IMR-90 (cell line): ENCODE measurements around the gene DOK3. TPM values are rescaled to one million over a fixed set of nuclear protein-coding genes. Genes with fewer than 3 reads are reported as not detected.

Experiments
- ATAC-seq: fragments of 200-7000 bp; cut with Tn5 transposase; 2 replicates; pipeline ENCODE4 v1.9.1; 2020; ENCODE audit warnings: low read depth, mild to moderate bottlenecking, moderate library complexity
- BruUV-seq: library from RNA; stranded (reverse); fragments of 400-500 nt; replicated peaks from 2 replicates; lab custom pipeline; 2021; lab: Mats Ljungman, UMichigan
- CTCF ChIA-PET: fragments of 300-600 bp; formaldehyde crosslinking; extraction: SDS; loops from one replicate; lab custom pipeline; 2021; ENCODE audit warnings: antibody characterized with exemption; lab: Yijun Ruan, JAX
- POLR2A ChIA-PET: fragments of 300-600 bp; sonication (Branson Sonifier 250); formaldehyde crosslinking; loops from one replicate; lab custom pipeline; 2022; ENCODE audit warnings: antibody characterized with exemption; ENCODE audit not compliant: unreplicated experiment; lab: Charles Lee
- DNase-seq: peaks from one replicate; pipeline ENCODE4 v3.0.0; 2013
- H2AFZ ChIP-seq: replicated peaks from 2 replicates; pipeline ENCODE3; 2013; ENCODE audit warnings: low read length, mild to moderate bottlenecking; ENCODE audit not compliant: poor library complexity
- H2AK5ac ChIP-seq: 2 replicates; pipeline ENCODE4 v1.6.1; 2013; ENCODE audit warnings: low read depth, low read length, inconsistent platforms
- H2AK9ac ChIP-seq: replicated peaks from 2 replicates; pipeline ENCODE3; 2013; ENCODE audit warnings: mild to moderate bottlenecking, low read depth, low read length, moderate library complexity; ENCODE audit not compliant: poor library complexity
- H2BK120ac ChIP-seq: 2 replicates; pipeline ENCODE4 v1.6.1; 2013; ENCODE audit warnings: low read depth, low read length, inconsistent platforms
- H2BK15ac ChIP-seq: 3 replicates; pipeline ENCODE4 v1.6.1; 2013; ENCODE audit warnings: low read depth, low read length, inconsistent platforms
- H2BK20ac ChIP-seq: 2 replicates; pipeline ENCODE4 v1.6.1; 2013; ENCODE audit warnings: low read depth, mild to moderate bottlenecking, inconsistent platforms, low read length, moderate library complexity
- H2BK5ac ChIP-seq: 2 replicates; pipeline ENCODE4 v1.6.1; 2013; ENCODE audit warnings: mild to moderate bottlenecking, low read depth, low read length, inconsistent platforms; ENCODE audit not compliant: poor library complexity, severe bottlenecking
- H3K14ac ChIP-seq: replicated peaks from 2 replicates; pipeline ENCODE4 v1.6.1; 2013; ENCODE audit warnings: low read depth, low read length, inconsistent platforms
- H3K18ac ChIP-seq: 2 replicates; pipeline ENCODE4 v1.6.1; 2013; ENCODE audit warnings: low read depth, low read length, control low read depth
- H3K23ac ChIP-seq: 2 replicates; pipeline ENCODE4 v1.6.1; 2013; ENCODE audit warnings: low read depth, low read length, inconsistent platforms
- H3K27ac ChIP-seq: 2 replicates; pipeline ENCODE4 v1.5.1; 2013; ENCODE audit warnings: mild to moderate bottlenecking, control low read depth, low read length; ENCODE audit not compliant: insufficient read depth
- H3K27me3 ChIP-seq: 2 replicates; pipeline ENCODE4 v1.6.1; 2013; ENCODE audit warnings: low read length; ENCODE audit not compliant: control insufficient read depth, insufficient read depth
- H3K36me3 ChIP-seq: 2 replicates; pipeline ENCODE4 v1.6.1; 2013; ENCODE audit warnings: low read length, mixed read lengths; ENCODE audit not compliant: control insufficient read depth, insufficient read depth
- H3K4ac ChIP-seq: 2 replicates; pipeline ENCODE4 v1.6.1; 2013; ENCODE audit warnings: low read depth, low read length, inconsistent platforms
- H3K4me1 ChIP-seq: 2 replicates; pipeline ENCODE4 v1.6.1; 2013; ENCODE audit warnings: low read length, mixed read lengths; ENCODE audit not compliant: control insufficient read depth, insufficient read depth
- H3K4me2 ChIP-seq: 2 replicates; pipeline ENCODE4 v1.6.1; 2013; ENCODE audit warnings: low read depth, mild to moderate bottlenecking, control low read depth, low read length, moderate library complexity
- H3K4me3 ChIP-seq: 2 replicates; pipeline ENCODE4 v1.5.1; 2013; ENCODE audit warnings: low read depth, mild to moderate bottlenecking, control low read depth, low read length, moderate library complexity; ENCODE audit not compliant: insufficient read depth
- H3K56ac ChIP-seq: 2 replicates; pipeline ENCODE4 v1.6.1; 2013; ENCODE audit warnings: low read length, inconsistent platforms; ENCODE audit not compliant: insufficient read depth; ENCODE audit errors: extremely low read depth
- H3K79me1 ChIP-seq, 2 experiments: 2 replicates each; pipeline ENCODE4 v1.6.1; 2013; ENCODE audit warnings: low read length in 2 of 2, inconsistent platforms in 1 of 2, low read depth in 1 of 2
- H3K9ac ChIP-seq: 2 replicates; pipeline ENCODE4 v1.6.1; 2013; ENCODE audit warnings: low read depth, low read length, control low read depth
- H3K9me1 ChIP-seq: 2 replicates; pipeline ENCODE4 v1.6.1; 2013; ENCODE audit warnings: low read length, inconsistent platforms; ENCODE audit not compliant: insufficient read depth
- H3K9me3 ChIP-seq: 2 replicates; pipeline ENCODE4 v1.6.1; 2013; ENCODE audit warnings: low read length; ENCODE audit not compliant: control insufficient read depth, insufficient read depth
- H4K20me1 ChIP-seq: 2 replicates; pipeline ENCODE4 v1.6.1; 2013; ENCODE audit warnings: low read length, inconsistent platforms; ENCODE audit not compliant: insufficient read depth
- H4K5ac ChIP-seq: 2 replicates; pipeline ENCODE4 v1.6.1; 2013; ENCODE audit warnings: mild to moderate bottlenecking, low read depth, low read length, control low read depth
- H4K8ac ChIP-seq, 2 experiments: 2 replicates each; pipeline ENCODE4 v1.6.1; 2013; ENCODE audit warnings: low read depth in 2 of 2, low read length in 2 of 2, control low read depth in 1 of 2, inconsistent platforms in 1 of 2
- H4K91ac ChIP-seq: 2 replicates; pipeline ENCODE4 v1.6.1; 2013; ENCODE audit warnings: low read depth, low read length, inconsistent platforms; ENCODE audit not compliant: insufficient read depth
- CHD1 ChIP-seq: IDR thresholded peaks from 2 replicates; pipeline ENCODE4 v1.6.1; 2012; ENCODE audit warnings: low read depth, low read length, improper control_type of control experiment
- MAZ ChIP-seq: IDR thresholded peaks from 2 replicates; pipeline ENCODE4 v1.6.1; 2012; ENCODE audit warnings: low read depth, mild to moderate bottlenecking, low read length, improper control_type of control experiment, moderate library complexity, borderline replicate concordance
- WGBS, 2 experiments: methylation state at CpG; one replicate each; pipeline versions ENCODE4 v1.1.5 to v1.1.7; 2013; ENCODE audit warnings: missing lambda C conversion rate in 2 of 2; ENCODE audit not compliant: insufficient read length in 1 of 2; ENCODE audit errors: extremely low coverage in 2 of 2; 5-methylcytosine and 5-hydroxymethylcytosine counted together
- dilution Hi-C: fragments of 300-500 bp; cut with HindIII; formaldehyde crosslinking; loops from one replicate; pipeline ENCODE4 v1.14.3; 2018; ENCODE audit warnings: low sequenced_read_pairs; ENCODE audit not compliant: unreplicated experiment
- in situ Hi-C: fragments of 300-500 bp; cut with MboI; formaldehyde crosslinking; loops from 3 replicates; pipeline ENCODE4 v1.14.3; 2019; ENCODE audit warnings: low sequenced_read_pairs, inconsistent platforms, mixed read lengths
- intact Hi-C: fragments of 100-400 bp; cut with micrococcal nuclease; formaldehyde crosslinking; loops from 2 replicates; pipeline ENCODE4 v1.10.0; 2022
- polyA plus RNA-seq, 3 experiments: library from polyadenylated mRNA; depleted of rRNA; stranded (reverse); fragments of >200 nt; gene quantifications; 2 replicates each; pipeline ENCODE4 v1.2.3, GENCODE V29; 2012; ENCODE audit warnings: low replicate concordance in 1 of 3
- total RNA-seq: library from RNA; depleted of rRNA; stranded (reverse); fragments of >200 nt; gene quantifications from 2 replicates; pipeline ENCODE4 v1.2.3, GENCODE V29; 2012

DOK3 gene
- total and polyA plus RNA-seq, 2 of the 4 experiments (the other 2 are of a cell fraction) = 0.54 to 3.9 TPM

GRCh38 chr5:177471610-177472356 is 37.8 kb downstream of the DOK3 start:
- Histone ChIP-seq H2BK20ac (no peak overlapping the region), H2BK15ac (no peak overlapping the region), H3K9me1 (peaks cover 43% of the 10 kb centered on the region), H4K20me1 (peaks cover 59% of the 10 kb centered on the region), H3K4me1 (peaks cover 47% of the 10 kb centered on the region), H3K14ac (peak overlapping the region; percentile 55; the same call in 1 of the 2 replicates), H3K4ac (peak overlapping the region; percentile 6), H4K8ac (peak overlapping the region in 1 of 2 experiments; percentile 5; a peak in 1 of 4 replicates), H3K27ac (peak overlapping the region; percentile 86), H3K18ac (no peak overlapping the region), H3K4me3 (peak overlapping the region; percentile 97), H2BK5ac (peak overlapping the region; percentile 85), H3K36me3 (peaks cover 32% of the 10 kb centered on the region), H3K9ac (peak overlapping the region; percentile 93), H4K5ac (no peak overlapping the region), H4K91ac (no peak overlapping the region; the same call in 1 of the 2 replicates), H3K27me3 (no peaks in the 10 kb centered on the region), H2AK9ac (peak overlapping the region; percentile 98), H2BK120ac (no peak overlapping the region), H3K9me3 (no peaks in the 10 kb centered on the region), H2AK5ac (peak overlapping the region; percentile 91), H2AFZ (no peak overlapping the region), H3K4me2 (peak overlapping the region; percentile 75), H3K56ac (no peak overlapping the region; the same call in 1 of the 2 replicates), H3K23ac (peak overlapping the region; percentile 63), H3K79me1 (peaks cover 17 to 59% of the 10 kb centered on the region in 2 experiments; a peak in 3 of 4 replicates)
- intact Hi-C loops = loop anchor here (2.0 kb wide), 1 partner anchor 25 kb away; the partner anchor contains the start of gene PDLIM7
- in situ Hi-C loops = no loop called here
- dilution Hi-C loops = no loop called here
- TF ChIP-seq MAZ (peak; percentile 23; the same call in 1 of the 2 replicates), CHD1 (no peak)
- ChIA-PET CTCF (no interaction called here), POLR2A (interaction anchor here (1.9 kb wide), 1 partner anchor 24 kb away, joined by 11 read pairs; no protein-coding TSS in a partner anchor)
- no peak for ATAC-seq
- no TSS peak for BruUV-seq
- WGBS, 2 experiments = 10% methylated on average over 6 of the region's 14 CpGs; no CpG with 5 or more reads in 1 of the 2 experiments
- peak; percentile 65 for DNase-seq
